Right lobe of liver (tissue), 6 donors: ENCODE results near the gene DIMT1. TPM values are rescaled to one million over a fixed set of nuclear protein-coding genes. Genes with fewer than 3 reads are reported as not detected.

Source experiments
- ATAC-seq, 4 donors: fragments of 200-7000 bp; cut with Tn5 transposase; one replicate each; pipeline ENCODE4 v1.9.1; 2020; ENCODE audit warnings: mild to moderate bottlenecking in 4 of 4, moderate library complexity in 4 of 4
- DNase-seq, 3 donors: peaks; one replicate each; pipeline ENCODE4 v3.0.0-alpha.2; 2020
- H3K27ac ChIP-seq, 3 donors: fragments of 200-600 bp; one replicate each; pipeline ENCODE4 v1.8.0; 2022
- H3K27me3 ChIP-seq, 2 donors: fragments of 200-600 bp; one replicate each; pipeline ENCODE4 v1.8.0; 2022
- H3K36me3 ChIP-seq, 4 donors: fragments of 200-600 bp; sonication (generic) in 1 of 4; one replicate each; pipeline versions ENCODE4 v1.5.1 to v1.8.0; 2017 to 2022; ENCODE audit warnings: control low read depth in 1 of 4
- H3K4me1 ChIP-seq, 4 donors: fragments of 200-600 bp; sonication (generic) in 1 of 4; one replicate each; pipeline versions ENCODE4 v1.5.1 to v1.8.0; 2017 to 2022; ENCODE audit warnings: control low read depth in 1 of 4
- H3K4me3 ChIP-seq, 3 donors: fragments of 200-600 bp; one replicate each; pipeline ENCODE4 v1.8.0; 2022
- H3K9me3 ChIP-seq, 4 donors: fragments of 200-600 bp; sonication (generic) in 1 of 4; one replicate each; pipeline versions ENCODE4 v1.5.1 to v1.8.0; 2017 to 2022; ENCODE audit warnings: control low read depth in 1 of 4
- POLR2A ChIP-seq: fragments of 450-650 bp; IDR thresholded peaks from one replicate; pipeline ENCODE4 v1.6.1; 2017; ENCODE audit warnings: antibody characterized with exemption, mild to moderate bottlenecking
- WGBS: methylation state at CpG from one replicate; pipeline ENCODE4 v1.1.6; 2018; ENCODE audit warnings: low coverage, low lambda C conversion rate; ENCODE audit not compliant: insufficient coverage; ENCODE audit errors: missing lambda C conversion rate; 5-methylcytosine and 5-hydroxymethylcytosine counted together
- intact Hi-C, 2 donors: fragments of 100-400 bp; cut with DNase I; formaldehyde crosslinking; loops; one replicate each; pipeline versions ENCODE4 v1.11.2 to v1.14.1; 2022
- total RNA-seq, 6 experiments: library from RNA; depleted of rRNA in 2 of 6; stranded (reverse); fragments of >200 nt in 2 of 6; fragmentation: NEBNext Ultra II Directional in 3 of 6; extraction: Animal tissue kit (Norgen Biotek cat#: 25700) in 3 of 6; gene quantifications; one replicate each; pipeline versions ENCODE4 v1.1.0 to v1.2.4, GENCODE V29; 2016 to 2023
- TF ChIP-seq, protein P1 (sequence below), 4 donors: fragments of 200-600 bp in 3 of 4; fragments of 450-650 bp in 1 of 4; IDR thresholded peaks; one replicate each; pipeline versions ENCODE4 v1.5.1 to v1.8.0; 2016 to 2022; ENCODE audit warnings: antibody characterized with exemption in 4 of 4, mild to moderate bottlenecking in 2 of 4
- donor health status: DM: no; HTN: yes; CAD: no.
- donor health status: DM: no; HTN: no; CAD: no.
- donor health status: DM: no; HTN: no; CAD: no.
- donor health status: DM: no; HTN: yes; CAD: no.
- donor health status: DM: no; HTN: yes; CAD: no.

Gene DIMT1
- total RNA-seq, 6 experiments from 2014 or later, result 3.5 to 14.4 (median 8.9) TPM

GRCh38 chr5:62431735-62432620 lies 28.3 kb upstream of the DIMT1 start:
- H3K36me3 ChIP-seq, result no peaks in the 10 kb centered on the region
- DNase-seq (no peak), ATAC-seq (peak; percentile 50 to 68 (median 60))
- intact Hi-C loops, result no loop called here
- peaks cover 0 to 13% (median 5%) of the 10 kb centered on the region in 4 donors for H3K4me1 ChIP-seq
- 63% methylated on average over 8 of the region's 11 CpGs for WGBS
- no peaks in the 10 kb centered on the region for H3K27me3 ChIP-seq
- H3K27ac ChIP-seq, result peak overlapping the region in 1 of 3 donors; percentile 44
- TF ChIP-seq, protein P1, sequence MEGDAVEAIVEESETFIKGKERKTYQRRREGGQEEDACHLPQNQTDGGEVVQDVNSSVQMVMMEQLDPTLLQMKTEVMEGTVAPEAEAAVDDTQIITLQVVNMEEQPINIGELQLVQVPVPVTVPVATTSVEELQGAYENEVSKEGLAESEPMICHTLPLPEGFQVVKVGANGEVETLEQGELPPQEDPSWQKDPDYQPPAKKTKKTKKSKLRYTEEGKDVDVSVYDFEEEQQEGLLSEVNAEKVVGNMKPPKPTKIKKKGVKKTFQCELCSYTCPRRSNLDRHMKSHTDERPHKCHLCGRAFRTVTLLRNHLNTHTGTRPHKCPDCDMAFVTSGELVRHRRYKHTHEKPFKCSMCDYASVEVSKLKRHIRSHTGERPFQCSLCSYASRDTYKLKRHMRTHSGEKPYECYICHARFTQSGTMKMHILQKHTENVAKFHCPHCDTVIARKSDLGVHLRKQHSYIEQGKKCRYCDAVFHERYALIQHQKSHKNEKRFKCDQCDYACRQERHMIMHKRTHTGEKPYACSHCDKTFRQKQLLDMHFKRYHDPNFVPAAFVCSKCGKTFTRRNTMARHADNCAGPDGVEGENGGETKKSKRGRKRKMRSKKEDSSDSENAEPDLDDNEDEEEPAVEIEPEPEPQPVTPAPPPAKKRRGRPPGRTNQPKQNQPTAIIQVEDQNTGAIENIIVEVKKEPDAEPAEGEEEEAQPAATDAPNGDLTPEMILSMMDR (IDR thresholded peaks at IDR 0.05), result no peak
- TF ChIP-seq POLR2A, result no peak
- H3K4me3 ChIP-seq, result no peak overlapping the region
- H3K9me3 ChIP-seq, result peaks cover 0 to 3% (median 0%) of the 10 kb centered on the region in 4 donors

- Histone ChIP-seq H3K4me1 (no peaks in the 10 kb centered on the region), H3K9me3 (peaks cover 0 to 3% (median 0%) of the 10 kb centered on the region in 4 donors), H3K36me3 (no peaks in the 10 kb centered on the region), H3K27ac (no peak overlapping the region), H3K27me3 (no peaks in the 10 kb centered on the region), H3K4me3 (no peak overlapping the region)
- 93% methylated on average over 1 of the region's 1 CpG for WGBS
- no peak for ATAC-seq
- no peak for DNase-seq
- TF ChIP-seq POLR2A, result no peak
- TF ChIP-seq, protein P1 (IDR thresholded peaks at IDR 0.05), result no peak
- intact Hi-C loops, result no loop called here
Measured at GRCh38 chr5:62424763-62425162, 21.1 kb upstream of the DIMT1 start.

- no peaks in the 10 kb centered on the region for H3K9me3 ChIP-seq
- DNase-seq (no peak), ATAC-seq (no peak)
- 87% methylated on average over 1 of the region's 1 CpG for WGBS
- H3K4me3 ChIP-seq, result no peak overlapping the region
- no peak overlapping the region for H3K27ac ChIP-seq
- intact Hi-C loops, result no loop called here
- TF ChIP-seq, protein P1 (IDR thresholded peaks at IDR 0.05), result no peak
- no peak for TF ChIP-seq POLR2A
- no peaks in the 10 kb centered on the region for H3K36me3 ChIP-seq
- H3K4me1 ChIP-seq, result no peaks in the 10 kb centered on the region
- H3K27me3 ChIP-seq, result no peaks in the 10 kb centered on the region
Measured at GRCh38 chr5:62421414-62421813, 17.7 kb upstream of the DIMT1 start.

GRCh38 chr5:62419609-62420008 lies 15.9 kb upstream of the DIMT1 start:
- H3K9me3 ChIP-seq, result no peaks in the 10 kb centered on the region
- ATAC-seq (no peak), DNase-seq (no peak)
- no peaks in the 10 kb centered on the region for H3K36me3 ChIP-seq
- H3K4me3 ChIP-seq, result no peak overlapping the region
- no peaks in the 10 kb centered on the region for H3K27me3 ChIP-seq
- TF ChIP-seq POLR2A, result no peak
- TF ChIP-seq, protein P1 (IDR thresholded peaks at IDR 0.05), result no peak
- H3K4me1 ChIP-seq, result no peaks in the 10 kb centered on the region
- WGBS, result 100% methylated on average over 1 of the region's 3 CpGs
- H3K27ac ChIP-seq, result no peak overlapping the region
- intact Hi-C loops, result no loop called here
